ENCODE results near the gene ATF6.

- TF ChIP-seq CTCF (IDR thresholded peaks at IDR 0.05): no peak
- TF ChIP-seq POLR2A (IDR thresholded peaks at IDR 0.05): no peak
Measured at GRCh38 chr1:161932668-161933067, 166.5 kb downstream of the ATF6 start.

Measured in testis (tissue), 2 donors.